Activated naive CD8-positive, alpha-beta T cell treated with anti-CD3 and anti-CD28 coated beads, Interleukin-2, amount 50 U/mL, for 24 hours (primary cell): ENCODE results near the gene CPLX3.

ENCODE experiments used
- ATAC-seq: fragments of 150-1000 bp; cut with Tn5 transposase; one replicate; pipeline ENCODE4 v1.10.0; 2021
- DNase-seq: peaks from one replicate; pipeline ENCODE4 v3.0.0; 2021
- H3K27ac Mint-ChIP-seq: one replicate; pipeline ENCODE4 v1.8.0; 2021; ENCODE audit warnings: mild to moderate bottlenecking, mixed read lengths
- H3K27me3 Mint-ChIP-seq: one replicate; pipeline ENCODE4 v1.8.0; 2021; ENCODE audit warnings: mixed read lengths
- H3K36me3 Mint-ChIP-seq: one replicate; pipeline ENCODE4 v1.8.0; 2021; ENCODE audit warnings: low read depth, mixed read lengths
- H3K4me1 Mint-ChIP-seq: one replicate; pipeline ENCODE4 v1.8.0; 2021; ENCODE audit warnings: mixed read lengths
- H3K4me3 Mint-ChIP-seq: one replicate; pipeline ENCODE4 v1.8.0; 2021; ENCODE audit warnings: mild to moderate bottlenecking, moderate library complexity, mixed read lengths
- H3K9me3 Mint-ChIP-seq: one replicate; pipeline ENCODE4 v1.8.0; 2021; ENCODE audit warnings: mixed read lengths

The CPLX3 gene

DNA sequence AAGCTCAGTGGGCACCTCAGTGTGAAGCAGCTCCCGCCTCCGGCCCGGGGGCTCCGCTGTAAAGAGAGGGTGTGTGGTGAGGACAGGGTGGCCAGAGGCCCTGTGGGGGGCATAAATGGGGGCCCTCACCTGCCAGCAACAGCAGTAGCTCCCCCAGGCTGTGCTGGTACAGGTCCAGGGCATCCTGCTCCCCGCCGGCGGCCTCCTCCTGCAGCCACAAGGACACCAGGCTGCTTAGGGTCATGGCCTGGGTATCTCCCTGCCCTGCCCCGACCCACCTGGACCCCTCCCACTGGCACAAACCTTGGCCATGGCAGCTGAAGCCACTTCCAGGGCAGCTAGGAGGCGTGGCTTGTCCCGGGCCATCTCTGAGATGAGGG lies 11.7 kb downstream of the CPLX3 start:
- H3K9me3 Mint-ChIP-seq, result no peaks in the 10 kb centered on the region
- peaks cover 21% of the 10 kb centered on the region for H3K4me1 Mint-ChIP-seq
- no peak for ATAC-seq
- no peak overlapping the region for H3K4me3 Mint-ChIP-seq
- DNase-seq, result no peak
- H3K36me3 Mint-ChIP-seq, result peaks cover 8% of the 10 kb centered on the region
- no peak overlapping the region for H3K27ac Mint-ChIP-seq
- H3K27me3 Mint-ChIP-seq, result no peaks in the 10 kb centered on the region

DNA sequence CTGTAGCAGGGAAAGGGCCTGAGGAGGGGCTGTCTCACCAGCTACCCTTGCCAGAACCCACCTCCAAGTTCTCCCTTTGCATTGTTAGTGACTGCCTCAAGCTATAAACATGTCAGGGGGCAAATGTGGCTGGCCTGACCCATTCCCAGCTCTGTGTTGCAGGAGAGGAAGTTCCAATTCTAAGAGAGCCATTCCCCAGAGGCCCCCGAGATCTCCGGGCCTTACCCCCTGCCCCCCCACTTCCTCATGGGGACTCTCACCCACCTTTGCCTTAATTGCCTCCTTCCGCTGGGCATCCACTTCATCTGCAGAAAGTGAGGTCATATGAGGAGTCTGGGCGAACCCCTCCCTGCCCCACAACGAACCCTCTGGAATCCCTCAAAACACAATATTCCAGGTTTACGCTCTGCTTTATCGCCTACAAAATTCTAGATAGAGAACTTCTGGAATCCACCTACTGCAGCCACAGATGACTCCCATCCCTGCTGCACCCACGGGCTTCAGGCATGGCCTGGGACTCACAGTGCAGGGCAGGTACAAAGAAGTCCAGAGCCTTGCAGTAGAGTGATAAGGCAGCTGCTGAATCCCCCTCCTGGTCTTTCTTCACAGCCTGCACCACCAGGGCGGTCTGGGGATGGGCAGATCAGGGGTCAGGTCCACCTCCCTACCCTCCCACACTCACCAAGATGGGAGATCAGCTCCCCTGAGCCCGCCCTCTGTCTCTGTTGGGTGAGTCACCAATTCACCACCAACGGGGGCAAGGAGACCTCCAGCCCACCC lies 12.5 kb downstream of the CPLX3 start:
- peaks cover 26% of the 10 kb centered on the region for H3K4me1 Mint-ChIP-seq
- ATAC-seq, result no peak
- H3K9me3 Mint-ChIP-seq, result no peaks in the 10 kb centered on the region
- no peak overlapping the region for H3K27ac Mint-ChIP-seq
- H3K27me3 Mint-ChIP-seq, result no peaks in the 10 kb centered on the region
- no peak overlapping the region for H3K4me3 Mint-ChIP-seq
- no peak for DNase-seq
- peaks cover 8% of the 10 kb centered on the region for H3K36me3 Mint-ChIP-seq

DNA sequence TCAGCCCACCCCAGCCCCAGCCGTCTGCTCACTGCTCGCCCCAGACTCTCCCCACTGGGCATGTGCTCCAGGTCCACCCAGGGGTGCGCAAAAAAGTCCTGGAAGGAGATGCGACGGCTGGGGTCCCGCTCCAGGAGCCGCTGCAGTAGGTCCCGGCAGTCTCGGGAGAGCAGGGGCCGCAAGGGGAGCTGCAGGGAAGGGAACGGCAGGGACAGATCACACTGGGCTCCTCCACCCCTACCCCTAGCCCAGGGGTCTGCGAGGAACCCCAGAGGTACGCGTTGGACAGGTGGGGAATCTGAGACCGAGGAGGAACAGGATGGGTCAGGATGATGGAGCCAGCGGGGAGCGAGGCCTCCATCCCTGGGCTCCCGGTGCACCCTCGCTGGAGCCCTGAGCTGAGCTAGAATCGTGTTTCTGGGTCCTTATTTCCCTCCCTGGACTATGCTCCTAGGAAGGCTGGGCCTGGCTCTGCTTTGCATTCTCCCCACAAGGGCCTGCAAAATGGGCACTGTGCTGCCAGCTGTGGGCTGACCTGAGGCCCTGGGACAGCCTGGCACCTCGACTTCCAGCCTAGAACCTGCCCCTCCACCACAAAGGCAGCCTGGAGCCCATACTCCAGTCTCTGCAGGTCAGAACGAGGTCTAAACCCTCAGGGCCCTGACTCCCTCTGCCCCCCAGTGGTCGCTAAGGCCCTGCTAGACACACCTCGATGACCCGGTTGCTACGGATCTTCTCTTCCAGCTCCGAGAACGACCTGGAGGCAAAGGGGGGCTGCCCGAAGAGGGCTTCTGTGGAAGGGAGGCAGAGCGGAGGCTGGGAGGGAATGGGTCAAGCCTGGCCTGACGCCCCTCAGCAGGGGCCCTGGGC lies 13.3 kb downstream of the CPLX3 start:
- Mint-ChIP-seq H3K27ac (no peak overlapping the region), H3K27me3 (no peaks in the 10 kb centered on the region), H3K4me3 (no peak overlapping the region), H3K36me3 (peaks cover 8% of the 10 kb centered on the region), H3K9me3 (no peaks in the 10 kb centered on the region), H3K4me1 (peaks cover 34% of the 10 kb centered on the region)
- no peak for DNase-seq
- ATAC-seq, result no peak

DNA sequence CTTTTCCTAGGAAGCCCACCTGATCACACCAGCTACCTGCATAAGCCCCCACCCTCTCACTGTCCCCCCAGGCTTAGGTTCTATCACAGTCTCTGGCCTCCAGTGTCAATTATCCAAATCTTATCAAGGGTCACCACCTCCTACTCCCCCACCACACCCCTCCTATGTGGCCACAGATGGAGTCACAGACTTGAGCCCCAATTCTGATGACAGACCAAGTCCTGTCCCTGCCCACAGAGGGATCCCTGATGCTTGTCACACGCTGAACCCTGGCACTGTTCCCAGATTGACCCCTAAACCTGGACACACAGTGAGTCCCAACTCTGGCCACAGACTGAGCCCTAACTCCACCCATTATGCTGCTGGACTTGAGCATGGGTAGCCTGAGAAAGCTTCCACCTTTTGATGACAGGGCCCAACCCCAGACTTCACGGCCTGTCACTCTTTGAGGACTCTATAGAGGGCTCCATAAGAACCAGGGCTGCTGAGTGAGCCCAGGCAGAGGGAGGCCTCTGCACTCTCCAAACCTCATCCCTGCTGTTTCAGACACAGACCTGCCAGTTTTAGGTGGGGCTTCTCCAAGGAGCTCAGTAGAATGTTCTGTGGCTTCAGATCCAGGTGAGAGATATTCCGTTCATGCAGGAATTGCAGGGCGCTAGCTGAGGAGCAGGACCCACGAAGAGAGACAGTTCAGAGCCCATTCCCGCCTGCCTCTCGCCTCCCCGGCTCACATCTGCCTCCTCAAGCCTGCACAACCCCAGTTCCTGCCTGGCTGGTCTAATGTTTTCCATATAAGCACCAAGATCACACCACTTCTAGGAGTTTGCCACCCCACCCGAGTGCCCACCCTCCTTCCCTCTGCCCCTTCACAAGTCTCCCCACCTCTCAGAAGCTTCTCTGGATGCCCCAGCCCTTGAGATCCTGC lies 14.7 kb downstream of the CPLX3 start:
- Mint-ChIP-seq H3K27ac (peak overlapping the region; percentile 15), H3K4me1 (peaks cover 46% of the 10 kb centered on the region)
- no peak for DNase-seq

DNA sequence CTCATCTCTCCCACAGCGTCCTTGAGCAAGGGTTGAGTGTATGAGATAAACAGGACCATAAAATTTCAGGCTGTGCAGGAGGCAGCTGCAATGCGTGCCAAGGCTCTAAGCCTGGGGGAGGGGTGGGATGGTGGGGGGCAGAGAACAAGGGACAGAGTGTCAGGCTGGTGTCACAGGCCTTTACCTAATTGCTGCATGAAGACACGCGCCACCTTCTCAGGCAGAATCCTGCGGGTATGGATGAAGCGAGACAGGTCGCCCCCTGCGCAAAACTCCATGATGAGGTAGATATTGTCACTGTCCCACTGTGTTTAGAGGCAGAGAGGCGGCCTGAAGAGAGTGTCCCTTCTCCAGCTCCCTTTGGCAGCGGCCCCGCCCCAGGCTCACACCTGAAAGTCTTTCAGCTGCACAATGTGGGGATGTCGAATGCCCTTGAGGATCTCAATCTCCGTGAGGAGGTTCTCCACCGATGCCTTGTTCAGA lies 15.5 kb downstream of the CPLX3 start:
- H3K27ac Mint-ChIP-seq, result peak overlapping the region; percentile 15
- H3K4me1 Mint-ChIP-seq, result peaks cover 48% of the 10 kb centered on the region
- H3K36me3 Mint-ChIP-seq, result peaks cover 9% of the 10 kb centered on the region
- no peaks in the 10 kb centered on the region for H3K27me3 Mint-ChIP-seq
- no peaks in the 10 kb centered on the region for H3K9me3 Mint-ChIP-seq
- peak overlapping the region; percentile 89 for H3K4me3 Mint-ChIP-seq
- DNase-seq (no peak), ATAC-seq (no peak)

More for the DNA sequence above, 14.7 kb downstream of the CPLX3 start:
- Mint-ChIP-seq H3K9me3 (no peaks in the 10 kb centered on the region), H3K36me3 (peaks cover 7% of the 10 kb centered on the region), H3K27me3 (no peaks in the 10 kb centered on the region), H3K4me3 (peak overlapping the region; percentile 89)
- no peak for ATAC-seq

DNA sequence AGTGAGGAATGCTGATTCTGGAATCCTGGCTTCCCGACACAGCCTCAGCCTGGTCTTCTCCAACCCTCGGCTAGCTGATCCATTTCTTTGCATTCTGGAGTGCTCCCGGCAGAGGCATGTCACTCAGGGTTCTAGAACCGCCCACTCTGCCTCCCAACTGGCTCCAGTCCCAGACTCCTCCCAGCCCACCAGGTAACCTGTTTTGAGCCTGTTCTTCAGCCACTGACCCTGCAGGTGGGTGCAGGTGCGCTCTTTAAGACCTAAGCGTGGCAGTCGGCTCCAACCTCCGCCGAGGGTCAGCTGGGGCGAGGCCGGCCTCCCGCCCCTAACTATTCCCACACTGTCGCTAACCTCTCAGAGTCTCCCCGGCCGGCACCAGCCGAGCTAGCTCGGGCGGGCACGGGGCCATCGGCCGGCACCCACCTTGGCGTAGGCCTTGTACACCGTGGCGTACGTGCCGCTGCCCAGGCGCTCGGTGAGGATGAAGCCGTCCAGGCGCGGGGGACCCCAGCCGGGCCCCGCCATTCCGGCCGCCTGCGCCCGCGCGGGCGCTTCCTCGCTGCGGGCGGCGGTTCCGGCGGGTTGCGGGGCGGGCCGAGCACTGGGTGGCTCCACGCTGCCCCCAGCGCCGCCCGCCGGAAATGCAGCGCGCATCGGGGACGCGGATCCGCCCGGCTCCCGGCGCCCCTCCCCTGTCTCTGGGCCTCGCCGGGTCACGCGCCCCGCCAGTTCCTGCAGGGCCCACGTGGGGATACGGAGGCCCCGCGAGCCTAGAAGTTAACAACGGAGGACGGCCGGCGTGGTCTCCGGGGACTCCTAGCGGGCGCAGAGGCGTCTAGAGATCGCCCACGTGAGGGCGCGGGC lies 16.4 kb downstream of the CPLX3 start, which contains the start of gene ULK3:
Gene ULK3 (minus strand): TSS at position 576 of the 864 bp plus-strand sequence. CDS start 51 bp downstream, at position 525.
- Mint-ChIP-seq H3K27ac (peak within 1 kb of the TSS; percentile 91), H3K4me1 (peaks cover 48% of the 10 kb centered on the region), H3K4me3 (peak within 1 kb of the TSS; percentile 89), H3K27me3 (no peaks in the 10 kb centered on the region), H3K9me3 (no peaks in the 10 kb centered on the region), H3K36me3 (peaks cover 8% of the 10 kb centered on the region)
- DNase-seq, result peak; percentile 95
- peak; percentile 83 for ATAC-seq

DNA sequence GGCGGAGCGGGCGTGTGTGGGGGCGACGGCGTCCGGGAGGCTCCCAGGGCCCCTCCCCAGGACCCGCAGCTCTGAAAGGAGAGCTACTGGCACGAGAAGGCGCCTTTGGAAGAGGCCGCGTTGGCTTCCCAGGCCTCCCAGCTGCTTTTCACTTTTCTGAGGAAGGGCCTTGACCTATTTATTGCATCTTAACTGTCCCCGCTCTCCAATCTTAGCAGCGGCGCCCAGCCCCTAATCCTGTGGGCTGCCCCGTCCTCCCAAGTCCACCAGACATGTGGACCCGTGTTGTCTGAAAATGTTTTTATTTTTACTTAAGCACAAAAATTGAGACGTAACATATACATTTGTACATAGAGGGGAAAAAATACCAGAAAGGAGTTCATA lies 17.0 kb downstream of the CPLX3 start:
- no peak for DNase-seq
- Mint-ChIP-seq H3K27ac (peak overlapping the region; percentile 91), H3K27me3 (no peaks in the 10 kb centered on the region), H3K36me3 (peaks cover 8% of the 10 kb centered on the region), H3K4me1 (peaks cover 48% of the 10 kb centered on the region), H3K4me3 (peak overlapping the region; percentile 89), H3K9me3 (no peaks in the 10 kb centered on the region)
- no peak for ATAC-seq

DNA sequence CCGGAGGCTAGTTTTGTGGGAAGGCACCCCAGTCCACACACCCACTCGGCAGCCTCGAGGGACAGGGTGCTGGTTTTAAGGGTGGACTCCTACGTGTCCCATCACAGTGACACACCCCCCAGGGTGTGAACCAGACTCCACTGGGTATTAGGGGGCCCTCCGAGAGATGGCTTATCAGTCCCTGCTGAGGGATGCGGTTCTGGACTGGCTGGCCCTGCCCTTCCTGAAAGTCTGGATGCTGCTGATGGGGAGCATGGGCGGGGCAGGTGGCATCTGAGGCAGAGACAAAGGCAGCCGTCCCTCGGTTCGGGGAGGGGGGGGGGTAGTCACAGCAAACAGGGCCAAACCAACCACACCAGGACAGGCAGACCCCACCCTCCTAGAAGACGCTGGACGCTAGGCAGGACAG lies 17.5 kb downstream of the CPLX3 start:
- Mint-ChIP-seq H3K4me1 (peaks cover 48% of the 10 kb centered on the region), H3K36me3 (peaks cover 8% of the 10 kb centered on the region), H3K27ac (peak overlapping the region; percentile 91), H3K9me3 (no peaks in the 10 kb centered on the region), H3K27me3 (no peaks in the 10 kb centered on the region), H3K4me3 (peak overlapping the region; percentile 89)
- ATAC-seq, result no peak
- peak; percentile 18 for DNase-seq

DNA sequence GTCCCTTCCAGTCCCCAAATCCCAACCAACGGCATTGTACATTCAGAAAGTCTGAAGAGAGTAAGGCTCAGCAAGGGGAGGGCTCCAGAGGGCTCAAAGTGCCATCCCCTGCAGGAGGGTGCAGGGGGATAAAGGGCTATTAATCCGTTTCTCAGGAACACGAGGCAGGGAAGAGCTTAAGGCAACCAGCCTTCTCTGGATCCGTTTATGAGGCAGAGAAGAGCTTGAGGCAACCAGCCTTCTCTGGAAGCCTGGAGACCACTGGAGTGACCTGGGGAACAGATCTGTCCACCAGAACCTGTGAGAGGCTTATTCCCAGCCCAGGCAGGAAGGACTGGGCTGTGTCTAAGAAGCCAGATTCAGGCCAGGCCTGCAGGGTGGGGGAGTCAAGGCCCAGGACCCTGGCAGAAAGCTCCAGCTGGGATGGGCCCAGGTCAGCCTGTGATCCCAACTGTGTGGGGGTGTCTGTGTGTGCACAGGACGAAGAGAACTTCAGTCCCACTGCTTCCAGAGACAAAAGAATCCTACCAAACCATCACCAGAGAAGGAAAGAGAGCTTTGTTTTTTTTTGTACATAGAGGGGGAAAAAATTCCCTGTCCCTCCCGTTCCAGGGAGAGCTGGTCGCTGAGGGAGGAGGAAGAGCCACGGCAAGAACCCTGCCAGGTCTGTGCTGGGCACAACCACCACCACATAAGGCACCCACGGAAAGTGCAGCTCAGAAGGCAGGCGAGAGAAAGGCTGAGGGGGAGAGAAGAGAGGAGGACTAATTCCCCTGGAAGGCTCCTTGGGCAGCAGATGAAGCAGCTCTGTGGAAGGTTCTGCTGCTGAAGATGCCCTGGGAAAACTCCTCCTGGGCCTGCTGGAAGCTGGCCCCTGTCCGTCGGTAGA lies 18.1 kb downstream of the CPLX3 start:
- DNase-seq, result no peak
- Mint-ChIP-seq H3K27me3 (no peaks in the 10 kb centered on the region), H3K4me1 (peaks cover 48% of the 10 kb centered on the region), H3K36me3 (peaks cover 9% of the 10 kb centered on the region), H3K9me3 (no peaks in the 10 kb centered on the region), H3K4me3 (peak overlapping the region; percentile 89), H3K27ac (peak overlapping the region; percentile 86)
- no peak for ATAC-seq

DNA sequence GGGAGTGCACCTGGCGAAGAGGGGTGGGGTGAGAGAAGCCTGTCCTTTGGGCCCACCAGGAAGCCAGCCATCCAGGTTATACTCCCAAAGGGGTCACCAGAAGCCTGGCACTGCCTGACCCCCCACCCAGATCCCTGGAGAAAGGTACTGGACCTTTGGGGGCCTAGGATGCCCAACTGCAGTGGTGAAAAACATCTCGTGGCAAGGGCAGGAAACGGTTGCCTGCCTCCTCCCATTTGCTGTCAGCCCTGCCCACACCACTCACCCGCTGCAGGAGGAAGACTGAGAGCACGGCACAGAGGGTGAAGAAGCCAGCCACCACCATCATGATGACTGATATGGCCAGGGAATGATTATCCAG lies 18.8 kb downstream of the CPLX3 start:
- H3K9me3 Mint-ChIP-seq, result no peaks in the 10 kb centered on the region
- ATAC-seq (peak; percentile 44), DNase-seq (peak; percentile 44)
- H3K27me3 Mint-ChIP-seq, result no peaks in the 10 kb centered on the region
- peaks cover 10% of the 10 kb centered on the region for H3K36me3 Mint-ChIP-seq
- peak overlapping the region; percentile 15 for H3K4me3 Mint-ChIP-seq
- H3K27ac Mint-ChIP-seq, result peak overlapping the region; percentile 86
- H3K4me1 Mint-ChIP-seq, result peaks cover 48% of the 10 kb centered on the region

DNA sequence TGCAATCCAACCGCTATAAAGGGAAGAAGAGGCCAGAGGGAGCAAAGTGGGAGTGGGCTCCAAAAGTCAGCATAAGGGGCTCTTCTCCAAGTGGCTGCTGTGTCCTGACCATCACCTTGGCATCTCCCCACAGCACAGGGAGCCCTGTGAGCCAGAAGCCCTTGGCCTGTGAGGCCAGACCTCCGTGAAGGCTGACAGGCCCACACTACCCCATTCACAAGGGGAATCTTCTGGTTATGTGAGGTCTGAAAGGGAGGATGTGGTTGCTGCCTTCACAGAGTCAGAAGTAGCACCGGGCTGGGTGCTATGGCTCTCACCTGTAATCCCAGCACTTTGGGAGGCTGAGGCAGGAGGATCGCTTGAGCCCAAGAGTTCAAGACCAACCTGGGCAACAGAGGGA lies 19.2 kb downstream of the CPLX3 start:
- ATAC-seq (no peak), DNase-seq (no peak)
- Mint-ChIP-seq H3K36me3 (peaks cover 10% of the 10 kb centered on the region), H3K27ac (peak overlapping the region; percentile 86), H3K4me3 (peak overlapping the region; percentile 15), H3K9me3 (no peaks in the 10 kb centered on the region), H3K27me3 (no peaks in the 10 kb centered on the region), H3K4me1 (peaks cover 48% of the 10 kb centered on the region)

DNA sequence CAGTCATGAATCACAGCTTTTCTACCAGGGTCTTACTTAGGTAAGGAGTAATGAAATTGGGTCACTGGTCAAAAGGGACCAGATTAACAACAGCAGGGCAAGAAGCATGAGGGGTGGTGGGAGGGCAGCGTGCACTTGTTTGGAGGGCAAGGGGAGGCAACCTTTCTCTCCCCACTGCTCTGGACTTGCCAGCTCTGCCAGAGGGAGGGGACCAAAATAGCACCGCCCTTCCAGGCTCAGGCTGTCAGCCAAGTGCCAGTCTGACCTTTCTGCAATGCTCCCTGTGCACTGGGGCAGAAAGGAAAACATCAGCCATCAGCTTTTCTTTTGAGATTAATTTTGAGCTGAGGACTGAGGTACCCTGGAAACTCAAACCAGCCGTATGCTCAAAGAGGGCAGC lies 21.0 kb downstream of the CPLX3 start:
- Mint-ChIP-seq H3K27me3 (no peaks in the 10 kb centered on the region), H3K9me3 (no peaks in the 10 kb centered on the region), H3K27ac (peak overlapping the region; percentile 5), H3K4me3 (no peak overlapping the region), H3K4me1 (peaks cover 30% of the 10 kb centered on the region), H3K36me3 (peaks cover 9% of the 10 kb centered on the region)
- DNase-seq (no peak), ATAC-seq (no peak)

DNA sequence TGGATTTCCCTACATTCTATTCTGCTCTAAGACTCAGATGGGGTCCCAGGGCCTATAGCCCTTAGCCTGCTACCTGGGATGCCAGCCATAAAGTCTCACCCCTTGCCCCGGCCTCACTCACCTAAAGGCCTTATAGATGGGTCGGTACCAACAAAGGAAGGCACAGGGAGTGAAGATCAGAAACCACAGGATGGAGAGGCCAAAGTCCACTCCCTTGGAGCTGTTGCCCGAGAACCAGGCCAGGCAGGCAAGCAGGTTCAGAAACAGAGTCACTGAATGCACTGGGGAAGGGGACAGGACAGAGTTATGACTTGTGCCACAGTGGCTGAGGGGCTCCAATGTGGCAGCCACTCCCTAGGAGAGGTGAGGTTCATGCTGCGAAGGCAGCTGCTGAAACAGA lies 24.0 kb downstream of the CPLX3 start:
- peaks cover 6% of the 10 kb centered on the region for H3K36me3 Mint-ChIP-seq

More for the DNA sequence above, 24.0 kb downstream of the CPLX3 start:
- DNase-seq (no peak), ATAC-seq (no peak)
- Mint-ChIP-seq H3K4me1 (peaks cover 8% of the 10 kb centered on the region), H3K9me3 (no peaks in the 10 kb centered on the region), H3K27ac (no peak overlapping the region), H3K27me3 (no peaks in the 10 kb centered on the region), H3K4me3 (no peak overlapping the region)
